Measurements from ENCODE around the gene ILKAP. TPM values are rescaled to one million over a fixed set of nuclear protein-coding genes. Genes with fewer than 3 reads are reported as not detected.

Gene ILKAP
- total and polyA plus RNA-seq, 5 donors, result 24.4 to 34.3 (median 30.9) TPM

DNA sequence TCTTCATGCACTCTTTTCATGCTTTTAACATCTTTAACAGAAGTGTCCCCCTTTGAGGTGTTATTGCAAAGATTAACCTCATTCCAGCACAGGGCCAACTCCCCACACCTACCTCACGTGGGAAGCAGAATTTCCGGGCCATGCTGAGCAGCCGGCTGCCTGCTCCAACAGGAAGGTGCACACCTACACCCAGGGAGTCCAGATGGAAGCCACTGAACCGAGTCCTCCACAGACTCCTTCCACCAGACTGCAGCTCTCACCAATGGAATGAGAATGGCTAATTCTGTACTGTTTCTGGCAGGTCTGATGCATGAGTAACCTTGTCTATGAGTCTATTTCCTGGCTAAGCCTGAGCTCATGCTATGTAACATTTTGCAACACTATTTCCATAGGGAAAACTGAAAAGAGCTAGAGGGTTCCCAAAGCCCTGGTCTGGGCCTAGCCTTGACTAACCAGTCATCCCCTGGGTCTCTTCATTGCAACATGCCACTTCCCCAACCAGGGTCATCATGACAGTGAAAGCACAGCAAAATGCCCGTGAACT lies 33.7 kb downstream of the ILKAP start:
- no peaks in the 10 kb centered on the region for H3K27me3 ChIP-seq (ENCODE audit: control insufficient read depth, insufficient read depth)
- H3K9me3 ChIP-seq (ENCODE audit: control insufficient read depth, low read length), result no peaks in the 10 kb centered on the region
- peak overlapping the region; percentile 29 for H3K27ac ChIP-seq (ENCODE audit: low read length)
- peaks cover 5% of the 10 kb centered on the region for H3K4me1 ChIP-seq (ENCODE audit: control insufficient read depth, insufficient read depth, low read length)
- no peak overlapping the region for H3K4me3 ChIP-seq (ENCODE audit: low read length)
- ATAC-seq, result peak; percentile 29 to 63
- DNase-seq, result no peak
- WGBS, result 61% methylated on average over 5 of the region's 5 CpGs
- intact Hi-C loops (cut with DNase I), result no loop called here

DNA sequence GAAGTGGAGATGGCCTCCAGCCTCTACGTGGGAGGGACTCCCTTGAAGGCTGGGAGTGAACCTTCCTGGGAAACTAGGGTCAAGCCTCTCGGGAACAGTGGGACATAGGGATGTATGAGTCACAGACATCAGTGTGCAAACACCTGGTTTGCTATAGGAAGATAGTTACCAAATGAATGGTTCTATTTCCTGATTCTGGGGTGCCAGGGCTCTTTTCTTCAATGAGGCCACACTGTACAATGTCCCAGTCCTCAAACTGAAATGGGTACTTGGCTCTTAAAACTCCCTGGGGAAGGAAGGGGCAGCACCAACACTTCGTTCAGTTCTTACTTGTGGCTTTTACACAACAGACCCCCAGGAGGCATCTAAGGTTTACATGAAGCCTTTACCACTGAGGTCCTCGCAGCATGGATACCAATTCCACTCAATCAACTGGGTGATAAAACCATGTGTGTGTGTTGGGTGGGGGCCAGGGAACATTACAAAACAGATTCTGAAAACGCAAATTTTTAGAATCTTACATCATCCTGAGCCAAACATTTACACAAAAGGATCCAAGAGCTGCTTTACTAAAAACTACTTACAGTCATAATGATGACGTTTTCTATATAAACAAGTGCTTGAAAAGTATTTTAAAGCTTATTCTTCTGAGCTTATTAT lies 34.3 kb downstream of the ILKAP start:
- no peak overlapping the region for H3K4me3 ChIP-seq (ENCODE audit: low read length)
- 55% methylated on average over 6 of the region's 6 CpGs for WGBS
- no peak overlapping the region for H3K27ac ChIP-seq (ENCODE audit: low read length)
- ATAC-seq (peak; percentile 7 to 34), DNase-seq (peak in 1 of 3 donors; percentile 67)
- intact Hi-C loops (cut with DNase I), result no loop called here
- peaks cover 5% of the 10 kb centered on the region for H3K4me1 ChIP-seq (ENCODE audit: control insufficient read depth, insufficient read depth, low read length)
- no peaks in the 10 kb centered on the region for H3K9me3 ChIP-seq (ENCODE audit: control insufficient read depth, low read length)
- no peaks in the 10 kb centered on the region for H3K27me3 ChIP-seq (ENCODE audit: control insufficient read depth, insufficient read depth)

DNA sequence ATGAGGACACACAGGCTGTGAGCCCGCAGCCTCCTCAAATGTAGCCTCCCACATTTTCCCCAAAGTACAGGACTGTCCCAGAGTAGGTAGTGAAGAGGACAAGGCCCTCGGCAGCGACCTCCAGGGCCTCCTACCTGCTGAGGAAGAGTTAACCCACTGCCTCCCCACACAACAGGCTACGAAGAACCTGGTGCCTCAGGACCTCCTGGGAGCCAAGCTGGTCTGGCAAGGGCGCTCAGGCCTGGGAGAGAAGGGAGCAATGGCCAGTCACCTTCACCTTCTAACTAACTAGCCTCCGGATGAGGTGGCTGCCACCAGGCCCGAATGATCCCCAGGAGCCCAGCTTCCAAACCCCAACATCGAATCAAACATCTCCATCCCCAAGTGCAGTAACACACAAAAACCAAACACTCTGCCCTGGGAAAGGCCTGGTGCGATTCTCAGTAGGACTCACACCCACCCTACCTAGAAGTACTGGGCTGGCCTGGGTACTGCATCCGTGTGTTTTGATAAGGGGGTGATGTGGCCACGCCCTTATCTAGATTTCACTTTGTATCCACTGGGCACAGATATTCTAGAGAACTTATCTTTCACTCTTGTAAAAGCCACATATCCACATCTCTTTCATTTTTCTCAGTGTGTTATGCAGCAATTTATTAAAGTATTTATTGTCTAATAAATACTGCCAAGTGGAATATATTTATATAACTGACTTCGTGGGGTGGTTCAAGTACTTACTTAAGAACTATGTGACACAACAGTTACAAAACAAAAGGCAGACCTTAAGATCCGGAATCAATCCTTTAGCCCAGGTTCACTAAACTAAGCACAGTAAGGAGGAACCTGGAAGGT lies 35.1 kb downstream of the ILKAP start:
- Histone ChIP-seq H3K4me1 (ENCODE audit: control insufficient read depth, insufficient read depth, low read length) (peaks cover 5% of the 10 kb centered on the region), H3K9me3 (ENCODE audit: control insufficient read depth, low read length) (no peaks in the 10 kb centered on the region), H3K4me3 (ENCODE audit: low read length) (no peak overlapping the region), H3K27me3 (ENCODE audit: control insufficient read depth, insufficient read depth) (no peaks in the 10 kb centered on the region), H3K27ac (ENCODE audit: low read length) (no peak overlapping the region)
- ATAC-seq (no peak), DNase-seq (no peak)
- 85% methylated on average over 13 of the region's 13 CpGs for WGBS
- intact Hi-C loops (cut with DNase I), result no loop called here

DNA sequence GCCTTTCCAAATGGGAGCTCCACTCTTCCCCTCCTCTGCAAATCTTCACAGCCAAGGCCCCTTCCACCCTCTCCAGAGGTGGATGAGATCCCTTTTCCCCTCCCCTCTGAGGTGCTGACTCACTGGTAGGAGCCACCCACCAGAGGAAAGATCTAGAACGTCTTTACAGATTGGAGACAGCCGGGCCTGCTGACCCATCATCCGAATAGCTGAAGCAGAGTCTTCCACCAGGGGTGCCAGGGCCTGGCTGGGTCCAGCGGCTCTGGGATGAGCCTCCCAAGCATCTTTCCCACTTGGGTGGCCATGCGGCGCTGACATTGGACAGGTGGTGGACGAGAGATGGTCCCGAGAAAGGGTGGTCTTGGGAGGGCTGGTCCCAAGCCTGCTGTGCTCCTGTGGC lies 35.7 kb downstream of the ILKAP start:
- peaks cover 5% of the 10 kb centered on the region for H3K4me1 ChIP-seq (ENCODE audit: control insufficient read depth, insufficient read depth, low read length)
- no peak for ATAC-seq
- H3K27ac ChIP-seq (ENCODE audit: low read length), result no peak overlapping the region
- peak in 1 of 3 donors; percentile 55 for DNase-seq
- WGBS, result 80% methylated on average over 8 of the region's 8 CpGs
- H3K27me3 ChIP-seq (ENCODE audit: control insufficient read depth, insufficient read depth), result no peaks in the 10 kb centered on the region
- intact Hi-C loops (cut with DNase I), result no loop called here
- H3K9me3 ChIP-seq (ENCODE audit: control insufficient read depth, low read length), result no peaks in the 10 kb centered on the region
- H3K4me3 ChIP-seq (ENCODE audit: low read length), result no peak overlapping the region

DNA sequence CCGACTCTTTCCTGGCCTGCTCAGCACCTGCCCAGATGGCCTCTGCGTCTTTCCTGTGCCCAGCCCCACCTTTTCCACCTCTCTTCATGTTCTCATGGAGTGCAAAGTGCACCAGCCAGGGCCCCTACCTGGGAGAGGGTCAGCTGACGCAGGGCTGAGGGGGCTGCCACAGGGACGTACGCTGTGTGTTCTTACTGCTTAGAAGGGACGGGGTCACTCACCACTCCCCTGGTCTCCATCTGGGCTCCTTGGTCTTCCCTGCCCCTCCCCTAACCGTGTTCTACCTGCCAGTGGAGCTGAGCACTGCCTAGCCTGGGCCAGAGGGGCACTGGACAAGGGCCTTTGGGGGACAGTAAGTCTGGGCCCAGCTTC lies 36.2 kb downstream of the ILKAP start:
- Histone ChIP-seq H3K9me3 (ENCODE audit: control insufficient read depth, low read length) (no peaks in the 10 kb centered on the region), H3K27ac (ENCODE audit: low read length) (no peak overlapping the region), H3K27me3 (ENCODE audit: control insufficient read depth, insufficient read depth) (no peaks in the 10 kb centered on the region), H3K4me3 (ENCODE audit: low read length) (no peak overlapping the region), H3K4me1 (ENCODE audit: control insufficient read depth, insufficient read depth, low read length) (peaks cover 5% of the 10 kb centered on the region)
- 88% methylated on average over 7 of the region's 7 CpGs for WGBS
- no peak for ATAC-seq
- DNase-seq, result peak in 1 of 3 donors; percentile 32
- intact Hi-C loops (cut with DNase I), result no loop called here

DNA sequence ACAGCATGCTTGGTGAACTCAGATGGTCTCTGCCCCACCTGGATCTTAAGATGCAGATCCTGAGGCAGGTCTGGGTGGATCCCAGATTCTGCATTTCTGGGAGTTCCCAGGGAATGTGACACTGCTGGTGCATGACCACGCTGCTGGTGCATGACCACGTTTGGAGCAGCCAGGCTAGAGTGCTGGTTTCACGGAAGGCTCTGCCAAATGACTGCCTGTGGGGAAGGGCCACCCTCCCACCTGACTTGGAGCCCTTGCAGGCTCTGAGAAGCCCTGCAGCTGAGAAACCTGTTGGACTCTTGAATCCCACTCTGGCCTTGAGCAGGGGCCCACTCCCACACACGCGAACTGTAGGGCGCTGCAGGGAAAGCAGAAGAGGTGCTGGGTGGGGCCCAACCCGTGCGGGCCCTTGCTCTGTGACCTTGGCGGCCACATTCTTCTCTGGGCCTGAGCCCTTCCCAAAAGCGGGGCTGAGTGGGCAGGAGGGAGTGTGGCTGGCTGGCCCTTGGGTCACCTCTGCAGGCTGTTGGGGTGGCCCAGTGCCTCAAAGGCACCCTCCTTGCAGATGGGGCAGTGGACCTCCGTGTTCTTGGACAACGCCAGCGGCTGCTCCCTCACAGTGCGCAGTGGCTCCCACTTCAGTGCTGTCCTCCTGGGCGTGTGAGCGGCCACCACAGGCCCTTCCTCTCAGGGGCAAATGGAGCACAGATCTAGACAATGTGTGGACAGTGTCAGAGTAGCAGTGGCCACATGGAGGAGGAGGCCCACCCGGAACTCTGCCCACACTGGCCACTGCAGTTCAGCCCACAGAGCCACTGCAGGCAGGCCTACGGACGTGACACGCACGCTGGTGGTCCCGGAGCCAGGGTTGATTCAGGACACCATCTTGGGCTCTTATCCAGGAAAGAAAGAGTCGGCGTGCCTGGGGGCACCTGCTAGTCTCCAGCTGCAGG lies 36.8 kb downstream of the ILKAP start:
- H3K9me3 ChIP-seq (ENCODE audit: control insufficient read depth, low read length), result no peaks in the 10 kb centered on the region
- H3K4me3 ChIP-seq (ENCODE audit: low read length), result no peak overlapping the region
- no peaks in the 10 kb centered on the region for H3K27me3 ChIP-seq (ENCODE audit: control insufficient read depth, insufficient read depth)
- intact Hi-C loops (cut with DNase I), result no loop called here
- peak in 2 of 3 donors; percentile 36 to 52 for DNase-seq
- 79% methylated on average over 24 of the region's 24 CpGs for WGBS
- no peak for ATAC-seq
- no peak overlapping the region for H3K27ac ChIP-seq (ENCODE audit: low read length)
- peaks cover 5% of the 10 kb centered on the region for H3K4me1 ChIP-seq (ENCODE audit: control insufficient read depth, insufficient read depth, low read length)

DNA sequence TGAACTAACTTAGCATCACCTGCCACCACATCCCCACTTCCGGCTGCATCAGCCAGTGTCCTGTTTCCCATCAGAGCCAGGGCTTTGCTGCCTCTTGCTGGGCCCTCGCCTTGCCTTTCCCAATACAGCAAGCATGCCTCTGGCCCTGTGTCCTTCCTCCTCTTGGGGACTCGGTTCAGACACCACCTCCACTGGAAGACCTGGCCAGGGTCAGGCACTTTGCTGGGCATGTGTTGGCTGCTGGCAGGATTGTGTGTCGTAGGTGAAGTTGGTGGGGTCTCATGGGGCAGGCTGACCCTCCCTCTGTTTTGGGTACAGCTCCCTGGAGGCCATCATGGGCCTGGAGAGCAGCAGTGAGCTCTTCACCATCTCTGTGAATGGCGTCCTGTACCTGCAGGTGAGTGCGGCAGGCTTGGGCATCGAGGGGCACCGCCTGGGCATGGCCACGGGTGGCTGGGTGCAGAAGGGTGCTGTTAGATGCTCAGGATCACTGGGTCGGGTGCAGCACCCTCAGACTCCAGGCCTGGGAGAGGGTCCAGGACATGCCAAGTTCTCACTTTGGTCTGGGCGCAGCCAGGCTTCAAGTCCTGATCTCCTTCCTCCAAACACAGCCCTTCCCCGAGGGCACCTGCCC lies 38.1 kb downstream of the ILKAP start:
- intact Hi-C loops (cut with DNase I), result no loop called here
- Histone ChIP-seq H3K9me3 (ENCODE audit: control insufficient read depth, low read length) (no peaks in the 10 kb centered on the region), H3K27ac (ENCODE audit: low read length) (no peak overlapping the region), H3K4me3 (ENCODE audit: low read length) (no peak overlapping the region), H3K4me1 (ENCODE audit: control insufficient read depth, insufficient read depth, low read length) (peaks cover 5% of the 10 kb centered on the region), H3K27me3 (ENCODE audit: control insufficient read depth, insufficient read depth) (no peaks in the 10 kb centered on the region)
- WGBS, result 92% methylated on average over 12 of the region's 12 CpGs
- ATAC-seq (no peak), DNase-seq (peak in 1 of 3 donors; percentile 35)

DNA sequence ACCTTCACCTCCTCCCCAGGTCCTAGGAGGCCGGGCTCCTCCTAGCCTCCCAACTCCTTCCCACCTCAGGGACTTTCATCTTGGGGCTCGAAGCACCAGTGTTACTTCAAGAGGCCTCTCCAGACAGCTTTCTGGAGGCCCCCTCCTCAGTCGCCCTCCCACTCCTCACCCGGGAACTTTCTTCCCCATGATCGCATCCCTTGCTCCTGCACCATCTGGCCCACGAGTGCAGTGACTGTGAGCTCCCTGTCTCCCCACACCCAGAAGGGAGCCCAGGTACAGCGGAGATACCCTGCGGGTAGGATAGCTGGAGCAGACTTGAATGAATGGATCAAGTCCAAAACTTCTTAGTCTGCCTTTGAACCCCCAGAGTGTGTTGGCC lies 38.6 kb downstream of the ILKAP start:
- intact Hi-C loops (cut with DNase I), result no loop called here
- no peaks in the 10 kb centered on the region for H3K9me3 ChIP-seq (ENCODE audit: control insufficient read depth, low read length)
- H3K4me1 ChIP-seq (ENCODE audit: control insufficient read depth, insufficient read depth, low read length), result peaks cover 5% of the 10 kb centered on the region
- DNase-seq (peak in 1 of 3 donors; percentile 7), ATAC-seq (no peak)
- WGBS, result 93% methylated on average over 8 of the region's 8 CpGs
- no peak overlapping the region for H3K4me3 ChIP-seq (ENCODE audit: low read length)
- no peak overlapping the region for H3K27ac ChIP-seq (ENCODE audit: low read length)
- H3K27me3 ChIP-seq (ENCODE audit: control insufficient read depth, insufficient read depth), result no peaks in the 10 kb centered on the region

DNA sequence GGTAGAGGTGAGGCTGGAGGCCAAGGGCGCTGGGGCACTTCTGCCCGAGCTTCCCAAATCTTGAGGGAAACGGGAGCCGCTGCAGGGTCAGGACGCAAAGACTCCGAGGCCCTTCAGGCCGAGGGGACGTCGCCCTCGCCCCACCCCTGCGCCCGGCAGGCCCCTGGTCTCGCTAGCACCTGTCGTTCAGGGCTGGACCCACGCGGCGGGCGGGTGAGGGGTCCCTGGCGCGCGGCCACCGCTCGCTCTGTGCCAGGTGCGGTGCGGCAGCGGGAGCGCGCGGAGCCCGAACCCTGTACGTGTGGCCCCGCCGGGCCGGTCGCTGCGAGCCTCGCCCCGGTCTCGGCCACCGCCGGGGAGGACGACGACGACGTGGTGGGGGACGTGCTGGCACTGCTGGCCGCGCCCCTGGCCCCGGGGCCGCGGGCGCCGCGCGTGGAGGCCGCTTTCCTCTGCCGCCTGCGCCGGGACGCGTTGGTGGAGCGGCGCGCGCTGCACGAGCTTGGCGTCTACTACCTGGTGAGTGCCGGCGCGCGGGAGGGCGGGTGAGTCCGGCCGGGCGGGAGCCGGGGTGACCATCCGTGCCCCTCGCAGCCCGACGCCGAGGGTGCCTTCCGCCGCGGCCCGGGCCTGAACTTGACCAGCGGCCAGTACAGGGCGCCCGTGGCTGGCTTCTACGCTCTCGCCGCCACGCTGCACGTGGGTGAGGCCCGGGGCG lies 39.9 kb downstream of the ILKAP start:
- Histone ChIP-seq H3K9me3 (ENCODE audit: control insufficient read depth, low read length) (no peaks in the 10 kb centered on the region), H3K27me3 (ENCODE audit: control insufficient read depth, insufficient read depth) (no peaks in the 10 kb centered on the region), H3K4me3 (ENCODE audit: low read length) (no peak overlapping the region), H3K27ac (ENCODE audit: low read length) (no peak overlapping the region), H3K4me1 (ENCODE audit: control insufficient read depth, insufficient read depth, low read length) (no peaks in the 10 kb centered on the region)
- intact Hi-C loops (cut with DNase I), result no loop called here
- DNase-seq (peak in 2 of 3 donors; percentile 43 to 46), ATAC-seq (no peak)
- 9% methylated on average over 95 of the region's 95 CpGs for WGBS
